ENCODE data around the gene PCDHA5.
"Not testable (repeated sequence)": the region's sequence is repeated elsewhere in the genome, so short reads cannot be mapped to it uniquely, and the experiment has no call there.

PCDHA5 gene

GRCh38 chr5:140835622-140836510, 14.5 kb downstream of the PCDHA5 start:
- no peak overlapping the region for H3K4me3 ChIP-seq (ENCODE audit: low read depth in 1 of 2, low read length in 1 of 2)
- no peak for TF ChIP-seq CTCF (IDR thresholded peaks at IDR 0.05)
- H3K9me3 ChIP-seq, result peaks cover 14% of the 10 kb centered on the region

GRCh38 chr5:140840978-140841962, 19.9 kb downstream of the PCDHA5 start, which contains the start of gene PCDHA8:
Gene PCDHA8, plus strand, starts transcription at chr5:140841187. Its CDS starts 135 bp downstream, at chr5:140841322.
- TF ChIP-seq CTCF (IDR thresholded peaks at IDR 0.05), result no peak
- H3K27me3 ChIP-seq, result peaks cover 17% of the 10 kb centered on the region
- peaks cover 10% of the 10 kb centered on the region for H3K9me3 ChIP-seq
- H3K4me3 ChIP-seq (ENCODE audit: low read depth in 1 of 2, low read length in 1 of 2), result no peak within 1 kb of the TSS
- H3K4me1 ChIP-seq (ENCODE audit: control insufficient read depth in 1 of 2, insufficient read depth in 1 of 2, low read depth in 1 of 2, low read length in 1 of 2), result no peaks in the 10 kb centered on the region
- no peak within 1 kb of the TSS for H3K27ac ChIP-seq
- H3K36me3 ChIP-seq, result no peaks in the 10 kb centered on the region

More at GRCh38 chr5:140835622-140836510, 14.5 kb downstream of the PCDHA5 start:
- no peaks in the 10 kb centered on the region for H3K36me3 ChIP-seq
- no peaks in the 10 kb centered on the region for H3K4me1 ChIP-seq (ENCODE audit: control insufficient read depth in 1 of 2, insufficient read depth in 1 of 2, low read depth in 1 of 2, low read length in 1 of 2)
- H3K27ac ChIP-seq, result no peak overlapping the region
- peaks cover 21% of the 10 kb centered on the region for H3K27me3 ChIP-seq

- H3K4me3 ChIP-seq (ENCODE audit: low read depth in 1 of 2, low read length in 1 of 2), result no peak overlapping the region
- H3K36me3 ChIP-seq, result no peaks in the 10 kb centered on the region
- no peaks in the 10 kb centered on the region for H3K4me1 ChIP-seq (ENCODE audit: control insufficient read depth in 1 of 2, insufficient read depth in 1 of 2, low read depth in 1 of 2, low read length in 1 of 2)
- H3K9me3 ChIP-seq, result peaks cover 11% of the 10 kb centered on the region
- TF ChIP-seq CTCF (IDR thresholded peaks at IDR 0.05), result no peak
- peaks cover 15% of the 10 kb centered on the region for H3K27me3 ChIP-seq
- H3K27ac ChIP-seq, result no peak overlapping the region
These were observed 21.7 kb downstream of the PCDHA5 start for GRCh38 chr5:140842798-140843733.

GRCh38 chr5:140848139-140849102, 27.0 kb downstream of the PCDHA5 start, which contains the start of gene PCDHA9:
Gene PCDHA9, plus strand, starts transcription at chr5:140848382. Its CDS starts 114 bp downstream, at chr5:140848496.
- H3K27me3 ChIP-seq; H3K36me3 ChIP-seq; H3K4me1 ChIP-seq (ENCODE audit: control insufficient read depth in 1 of 2, insufficient read depth in 1 of 2, low read depth in 1 of 2, low read length in 1 of 2); H3K27ac ChIP-seq; H3K4me3 ChIP-seq (ENCODE audit: low read depth in 1 of 2, low read length in 1 of 2): not testable (repeated sequence)
- peaks cover 18% of the 10 kb centered on the region for H3K9me3 ChIP-seq

GRCh38 chr5:140849831-140850634, 28.6 kb downstream of the PCDHA5 start:
- not testable (repeated sequence) for H3K4me1 ChIP-seq (ENCODE audit: control insufficient read depth in 1 of 2, insufficient read depth in 1 of 2, low read depth in 1 of 2, low read length in 1 of 2); H3K4me3 ChIP-seq (ENCODE audit: low read depth in 1 of 2, low read length in 1 of 2); H3K36me3 ChIP-seq; H3K27me3 ChIP-seq; H3K27ac ChIP-seq
- H3K9me3 ChIP-seq, result peaks cover 17% of the 10 kb centered on the region

All from neutrophil (primary cell).